CMK (cell line): ENCODE measurements around the gene ARL14.

Source experiments
- DNase-seq: peaks from one replicate; pipeline ENCODE4 v3.0.0-alpha.2; 2010; ENCODE audit warnings: low read depth

Gene ARL14

DNA sequence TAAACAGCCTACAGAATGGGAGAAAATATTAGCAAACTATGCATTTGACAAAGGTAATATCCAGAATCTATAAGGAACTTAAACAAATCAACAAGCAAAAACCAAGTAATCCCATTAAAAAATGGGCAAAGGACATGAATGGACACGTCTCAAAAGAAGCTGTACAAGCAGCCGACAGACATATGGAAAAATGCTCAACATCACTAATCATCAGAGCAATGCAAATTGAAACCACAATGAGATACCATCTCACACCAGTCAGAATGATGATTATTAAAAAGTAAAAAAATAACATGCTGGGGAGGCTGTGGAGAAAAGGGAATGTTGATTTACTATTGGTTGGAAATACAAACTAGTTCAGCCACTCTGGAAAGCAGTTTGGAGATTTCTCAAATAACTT lies 48.4 kb downstream of the ARL14 start:
- no peak for DNase-seq
